Right atrium auricular region (tissue), 2 donors: ENCODE measurements around the gene TMEM87B. TPM values are rescaled to one million over a fixed set of nuclear protein-coding genes. Genes with fewer than 3 reads are reported as not detected.

ENCODE experiments used
- DNase-seq: peaks from one replicate; pipeline ENCODE4 v3.0.0-alpha.2; 2019; ENCODE audit warnings: low spot score
- H3K27ac ChIP-seq, 2 donors: fragments of 200-600 bp; sonication (generic); 1 replicate in 1 of 2; 2 replicates in 1 of 2; pipeline ENCODE4 v1.5.1; 2016 to 2019
- H3K27me3 ChIP-seq, 2 donors: fragments of 200-600 bp; sonication (generic); one replicate each; pipeline versions ENCODE4 v1.5.1 to v1.6.0; 2017 to 2019
- H3K36me3 ChIP-seq: fragments of 200-600 bp; sonication (generic); one replicate; pipeline ENCODE4 v1.5.1; 2016
- H3K4me1 ChIP-seq, 2 donors: fragments of 200-600 bp; sonication (generic); one replicate each; pipeline versions ENCODE4 v1.5.1 to v1.6.0; 2017 to 2019
- H3K4me3 ChIP-seq, 2 donors: fragments of 200-600 bp; sonication (generic); 1 replicate in 1 of 2; 2 replicates in 1 of 2; pipeline ENCODE4 v1.5.1; 2017 to 2019; ENCODE audit warnings: mild to moderate bottlenecking in 1 of 2, moderate library complexity in 1 of 2
- H3K9me3 ChIP-seq, 2 donors: fragments of 200-600 bp; sonication (generic); one replicate each; pipeline ENCODE4 v1.5.1; 2019
- CTCF ChIP-seq, 2 donors: fragments of 200-600 bp; sonication (generic); IDR thresholded peaks; one replicate each; pipeline ENCODE4 v1.5.1; 2019; ENCODE audit warnings: antibody characterized with exemption in 2 of 2
- total RNA-seq, 2 donors: library from RNA; depleted of rRNA; stranded (reverse); fragments of >200 nt; gene quantifications; one replicate each; pipeline ENCODE4 v1.1.0, GENCODE V29; 2016

Gene TMEM87B
- total RNA-seq, 2 donors from 2014 or later = 7.7 to 8.8 TPM

- Histone ChIP-seq H3K27me3 (no peaks in the 10 kb centered on the region), H3K4me1 (no peaks in the 10 kb centered on the region), H3K4me3 (no peak overlapping the region), H3K36me3 (no peaks in the 10 kb centered on the region), H3K27ac (no peak overlapping the region), H3K9me3 (no peaks in the 10 kb centered on the region)
- DNase-seq = no peak
- no peak for TF ChIP-seq CTCF (IDR thresholded peaks at IDR 0.05)
Measured at GRCh38 chr2:112166806-112167499, 111.9 kb downstream of the TMEM87B start.

GRCh38 chr2:112168422-112169124, 113.5 kb downstream of the TMEM87B start:
- DNase-seq = no peak
- no peaks in the 10 kb centered on the region for H3K36me3 ChIP-seq
- H3K27ac ChIP-seq = no peak overlapping the region
- H3K4me3 ChIP-seq = no peak overlapping the region
- H3K27me3 ChIP-seq = no peaks in the 10 kb centered on the region
- no peaks in the 10 kb centered on the region for H3K4me1 ChIP-seq
- TF ChIP-seq CTCF (IDR thresholded peaks at IDR 0.05) = no peak
- no peaks in the 10 kb centered on the region for H3K9me3 ChIP-seq

Other genes with a start within 250 kb of the TMEM87B start
- gene ANAPC1, start 171.1 kb upstream of the TMEM87B start, total RNA-seq = 10 to 100 TPM; 19.0 to 23.5 TPM
- 10 to 100 TPM in 1 of 2 donors, 1 to 10 TPM in 1; 4.9 to 13.7 TPM for gene MERTK, start 156.7 kb upstream of the TMEM87B start, total RNA-seq
- gene FBLN7, start 83.1 kb downstream of the TMEM87B start, total RNA-seq = 1 to 10 TPM in 1 of 2 donors, under 1 TPM in 1; 0.86 to 3.5 TPM
- gene ZC3H8, start 199.8 kb downstream of the TMEM87B start, total RNA-seq = 1 to 10 TPM; 5.2 to 7.2 TPM
- gene ZC3H6, start 220.3 kb downstream of the TMEM87B start, total RNA-seq = 10 to 100 TPM; 12.7 to 16.9 TPM